RPMI8226 (cell line): ENCODE results near the gene PLIN5.

Experiments
- DNase-seq: peaks from one replicate; pipeline ENCODE4 v3.0.0-alpha.2; 2015

Gene PLIN5

GRCh38 chr19:4521170-4521887 lies 13.7 kb downstream of the PLIN5 start:
- DNase-seq, result no peak

- no peak for DNase-seq
These were observed 15.3 kb downstream of the PLIN5 start for GRCh38 chr19:4519521-4520277.

GRCh38 chr19:4519172-4519496 lies 15.9 kb downstream of the PLIN5 start:
- DNase-seq, result no peak

- DNase-seq, result peak; percentile 26
These were observed 16.5 kb downstream of the PLIN5 start, which contains the start of gene PLIN4 for GRCh38 chr19:4518345-4519171. TSS of gene PLIN4 (minus strand) at chr19:4518486. CDS start at chr19:4518272, 214 bp downstream.

GRCh38 chr19:4517451-4518057 lies 17.5 kb downstream of the PLIN5 start:
- no peak for DNase-seq

GRCh38 chr19:4516939-4517300 lies 18.1 kb downstream of the PLIN5 start:
- no peak for DNase-seq

- DNase-seq, result no peak
These were observed 18.7 kb downstream of the PLIN5 start for GRCh38 chr19:4516199-4516938.

GRCh38 chr19:4515732-4516131 lies 19.3 kb downstream of the PLIN5 start:
- DNase-seq, result no peak

- no peak for DNase-seq
These were observed 21.8 kb downstream of the PLIN5 start for GRCh38 chr19:4513248-4513647.

- no peak for DNase-seq
These were observed 23.0 kb downstream of the PLIN5 start for GRCh38 chr19:4512070-4512469.

GRCh38 chr19:4511300-4512054 lies 23.5 kb downstream of the PLIN5 start:
- DNase-seq, result no peak

GRCh38 chr19:4510435-4511255 lies 24.4 kb downstream of the PLIN5 start:
- no peak for DNase-seq

- no peak for DNase-seq
These were observed 26.3 kb downstream of the PLIN5 start for GRCh38 chr19:4508698-4509097.

- no peak for DNase-seq
These were observed 27.2 kb downstream of the PLIN5 start for GRCh38 chr19:4507804-4508203.

- DNase-seq, result no peak
These were observed 27.9 kb downstream of the PLIN5 start for GRCh38 chr19:4507150-4507452.

- DNase-seq, result no peak
These were observed 28.4 kb downstream of the PLIN5 start for GRCh38 chr19:4506449-4507149.

- no peak for DNase-seq
These were observed 29.2 kb downstream of the PLIN5 start for GRCh38 chr19:4505570-4506448.

GRCh38 chr19:4504891-4505569 lies 30.0 kb downstream of the PLIN5 start:
- DNase-seq, result no peak

- no peak for DNase-seq
These were observed 30.7 kb downstream of the PLIN5 start for GRCh38 chr19:4504297-4504701.
